Fibroblast of peridontal ligament (primary cell): Measurements from ENCODE around the gene GATM.
"Not testable (repeated sequence)": the region's sequence is repeated elsewhere in the genome, so short reads cannot be mapped to it uniquely, and the experiment has no call there.

Experiments used
- DNase-seq: peaks from one replicate; pipeline ENCODE4 v3.0.0-alpha.2; 2010; ENCODE audit errors: extremely low read depth

Gene GATM

GRCh38 chr15:45354711-45355110 lies 23.6 kb downstream of the GATM start:
- no peak for DNase-seq

- no peak for DNase-seq
Observed at GRCh38 chr15:45351227-45351626, 27.1 kb downstream of the GATM start.

DNA sequence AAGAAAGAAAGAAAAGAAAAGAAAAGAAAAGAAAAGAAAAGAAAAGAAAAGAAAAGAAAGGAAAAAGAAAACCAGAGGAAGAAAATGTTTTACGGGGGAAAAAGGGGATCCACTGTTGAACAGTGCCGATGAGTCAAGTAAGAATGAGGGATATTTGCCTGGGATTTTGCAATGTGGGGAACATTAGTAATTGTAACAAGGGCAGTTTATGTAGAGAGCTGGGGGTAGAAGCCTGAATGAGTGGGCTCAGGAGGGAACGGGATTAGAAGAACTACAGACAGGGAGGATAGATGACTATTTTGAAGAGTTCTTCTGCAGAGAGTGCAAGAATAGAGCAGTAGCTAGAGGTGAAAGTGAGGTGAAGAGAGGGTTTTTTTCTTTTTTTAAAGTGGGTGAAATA lies 28.7 kb downstream of the GATM start:
- DNase-seq = no peak

DNA sequence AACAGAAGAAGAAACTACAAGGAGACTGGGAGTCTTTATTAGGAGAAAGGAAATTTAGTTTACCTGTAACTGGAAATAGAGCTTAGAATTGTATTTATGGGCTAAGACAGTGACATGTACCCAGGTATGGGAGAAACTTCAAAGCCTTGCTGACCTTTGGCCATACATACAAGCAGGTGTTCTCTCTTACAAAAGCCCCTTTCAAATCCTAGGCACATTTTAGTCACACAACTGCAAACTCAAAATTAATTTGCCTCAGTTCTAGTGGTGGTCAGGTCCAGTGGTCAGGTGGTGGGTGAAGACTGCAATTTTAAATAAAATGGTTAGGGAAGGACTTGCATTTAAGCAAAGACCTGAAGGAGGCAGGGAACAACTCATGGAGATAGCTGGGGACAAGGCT lies 30.4 kb downstream of the GATM start:
- no peak for DNase-seq

DNA sequence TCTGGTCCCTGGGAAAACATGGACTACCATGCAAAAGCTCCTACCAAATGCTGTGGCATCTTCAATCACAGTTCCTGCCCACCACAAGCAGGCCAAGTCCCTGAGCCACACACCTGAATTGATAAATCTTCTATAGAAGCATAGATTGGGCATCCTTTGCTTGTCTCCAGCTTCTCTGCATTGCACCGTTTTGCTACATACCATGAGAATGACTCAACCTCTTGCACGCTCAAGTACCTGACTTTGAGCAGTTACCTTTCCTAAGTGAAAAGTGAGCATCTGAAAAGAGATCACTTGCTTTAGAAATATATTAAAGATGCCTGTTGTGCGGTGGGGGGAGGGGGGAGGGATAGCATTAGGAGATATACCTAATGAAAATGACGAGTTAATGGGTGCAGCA lies 31.3 kb downstream of the GATM start:
- DNase-seq = no peak

- DNase-seq = no peak
Observed at GRCh38 chr15:45346381-45346780, 32.0 kb downstream of the GATM start.

- DNase-seq = no peak
Observed at GRCh38 chr15:45343258-45343860, 35.0 kb downstream of the GATM start.

- DNase-seq = no peak
Observed at GRCh38 chr15:45341790-45342189, 36.6 kb downstream of the GATM start.

- no peak for DNase-seq
Observed at GRCh38 chr15:45340429-45340828, 37.9 kb downstream of the GATM start.

- no peak for DNase-seq
Observed at GRCh38 chr15:45338417-45338816, 39.9 kb downstream of the GATM start.

- no peak for DNase-seq
Observed at GRCh38 chr15:45337224-45337623, 41.1 kb downstream of the GATM start.

- DNase-seq = peak; percentile 0
Observed at GRCh38 chr15:45333550-45333949, 44.8 kb downstream of the GATM start.

GRCh38 chr15:45332694-45333093 lies 45.6 kb downstream of the GATM start:
- DNase-seq = no peak

- no peak for DNase-seq
Observed at GRCh38 chr15:45331972-45332371, 46.4 kb downstream of the GATM start.

DNA sequence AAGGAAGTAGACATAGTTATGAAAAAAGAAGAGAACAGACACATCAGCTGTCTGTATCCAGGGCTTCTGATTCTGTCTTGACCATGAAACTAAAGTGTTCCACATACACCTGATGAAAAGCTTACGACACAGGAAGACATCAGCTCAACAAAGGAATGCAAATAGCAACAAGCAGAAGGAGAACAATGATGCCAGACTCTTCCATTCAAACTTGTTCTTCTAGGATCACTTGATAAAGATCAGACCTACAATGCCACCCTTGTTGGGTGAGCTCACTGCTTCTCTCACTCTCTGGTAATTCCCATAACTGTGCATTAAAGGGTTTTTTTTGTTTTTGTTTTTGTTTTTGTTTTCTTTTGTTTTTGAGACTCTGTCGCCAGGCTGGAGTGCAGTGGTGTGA lies 49.7 kb downstream of the GATM start:
- no peak for DNase-seq

DNA sequence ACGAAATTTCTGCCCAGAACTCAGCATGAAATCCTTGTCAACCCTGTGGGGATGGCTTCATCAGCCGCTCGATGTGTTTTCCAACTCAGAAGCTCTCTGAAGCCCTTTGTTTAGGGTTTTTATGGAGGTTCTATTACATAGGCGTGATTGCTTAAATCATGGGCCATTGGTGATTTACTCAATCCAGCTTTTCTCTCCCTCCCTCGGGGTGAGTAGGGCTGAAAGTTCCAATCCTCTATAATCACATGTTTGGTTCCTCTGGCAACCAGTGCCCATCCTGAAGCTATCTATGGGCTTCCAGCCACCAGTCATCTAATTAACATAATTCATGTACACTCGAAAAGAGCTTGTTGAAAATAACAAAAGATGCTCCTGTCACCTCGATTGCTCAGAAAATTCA lies 51.6 kb downstream of the GATM start:
- DNase-seq = no peak

DNA sequence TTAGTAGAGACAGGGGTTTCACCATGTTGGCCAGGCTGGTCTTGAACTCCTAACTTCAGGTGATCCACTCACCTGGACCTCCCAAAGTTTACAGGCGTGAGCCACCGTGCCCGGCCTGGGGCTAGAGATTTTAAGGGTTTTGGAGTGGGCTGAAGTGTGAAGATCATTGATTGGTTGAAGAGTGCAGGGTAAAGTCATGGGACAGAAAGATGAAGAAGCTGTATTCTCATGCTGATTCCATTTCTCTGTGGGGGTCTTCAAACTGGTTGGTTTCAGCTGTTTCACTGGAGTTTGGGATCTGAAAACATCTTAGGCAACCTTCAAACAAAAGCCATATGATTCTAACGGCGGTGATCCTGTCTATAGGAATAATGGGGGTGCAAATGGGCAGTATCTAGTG lies 52.1 kb downstream of the GATM start:
- no peak for DNase-seq

GRCh38 chr15:45320581-45321205 lies 57.7 kb downstream of the GATM start:
- no peak for DNase-seq

- no peak for DNase-seq
Observed at GRCh38 chr15:45319472-45320214, 58.7 kb downstream of the GATM start.

DNA sequence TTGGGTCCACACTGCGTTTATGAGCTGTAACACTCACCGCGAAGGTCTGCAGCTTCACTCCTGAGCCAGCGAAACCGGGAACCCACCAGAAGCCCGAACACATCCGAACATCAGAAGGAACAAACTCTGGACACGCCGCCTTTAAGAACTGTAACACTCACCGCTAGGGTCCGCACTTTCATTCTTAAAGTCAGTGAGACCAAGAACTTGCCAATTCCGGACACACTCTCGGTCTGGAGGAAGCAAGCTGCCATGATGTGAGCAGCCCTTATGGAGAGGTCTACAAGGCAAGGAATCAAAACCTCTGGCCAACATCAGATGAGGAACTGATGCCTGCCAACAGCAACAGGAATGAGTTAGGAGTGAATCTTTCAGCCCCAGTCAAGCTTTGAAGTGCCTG lies 63.4 kb downstream of the GATM start:
- no peak for DNase-seq

DNA sequence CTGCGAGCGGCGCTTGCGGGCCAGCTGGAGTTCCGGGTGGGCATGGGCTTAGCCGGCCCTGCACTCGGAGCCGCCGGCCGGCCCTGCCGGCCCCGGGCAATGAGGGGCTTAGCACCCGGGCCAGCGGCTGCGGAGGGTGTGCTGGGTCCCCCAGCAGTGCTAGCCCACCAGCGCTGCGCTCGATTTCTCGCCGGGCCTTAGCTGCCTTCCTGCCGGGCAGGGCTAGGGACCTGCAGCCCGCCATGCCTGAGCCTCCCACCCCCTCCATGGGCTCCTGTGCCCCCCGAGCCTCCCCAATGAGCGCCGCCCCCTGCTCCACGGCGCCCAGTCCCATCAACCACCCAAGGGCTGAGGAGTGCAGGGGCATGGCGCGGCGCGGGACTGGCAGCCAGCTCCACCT lies 64.2 kb downstream of the GATM start:
- DNase-seq = not testable (repeated sequence)
